Endothelial cell of umbilical vein (primary cell): Measurements from ENCODE around the gene NTRK2. TPM values are rescaled to one million over a fixed set of nuclear protein-coding genes. Genes with fewer than 3 reads are reported as not detected.

ENCODE experiments used
- BruUV-seq: library from RNA; stranded (reverse); fragments of 400-500 nt; replicated peaks from 2 replicates; lab custom pipeline; 2021; lab: Mats Ljungman, UMichigan
- CTCF ChIA-PET: fragments of 300-600, 350-600 bp; sonication (Branson Sonifier 250); formaldehyde crosslinking; loops from one replicate; lab custom pipeline; 2021; ENCODE audit warnings: antibody characterized with exemption, inconsistent platforms; lab: Charles Lee
- POLR2A ChIA-PET: fragments of 300-600, 350-600 bp; sonication (Branson Sonifier 250); formaldehyde crosslinking; loops from one replicate; lab custom pipeline; 2021; ENCODE audit warnings: antibody characterized with exemption, inconsistent platforms; lab: Charles Lee
- DNase-seq: peaks from one replicate; pipeline ENCODE4 v3.0.0-alpha.2; 2011; ENCODE audit warnings: low read depth, low spot score
- FAIRE-seq: peaks from 2 replicates; lab custom pipeline; 2011; peaks lifted over from hg19 to GRCh38; lab: Jason Lieb, UNC
- H2AFZ ChIP-seq: 2 replicates; pipeline ENCODE4 v1.6.0; 2012; ENCODE audit warnings: low read depth, low read length, control low read depth, inconsistent platforms
- H3K27ac ChIP-seq: 2 replicates; pipeline ENCODE4 v1.5.1; 2011; ENCODE audit warnings: low read depth, mild to moderate bottlenecking, control low read depth, low read length, moderate library complexity; ENCODE audit not compliant: insufficient read depth
- H3K27me3 ChIP-seq, 2 experiments: 2 replicates each; pipeline versions ENCODE4 v1.6.0 to v1.6.1; 2011; ENCODE audit warnings: low read length in 2 of 2, mixed read lengths in 1 of 2; ENCODE audit not compliant: control insufficient read depth in 2 of 2, insufficient read depth in 2 of 2
- H3K36me3 ChIP-seq, 2 experiments: 2 replicates in 1 of 2; 3 replicates in 1 of 2; pipeline ENCODE4 v1.5.1; 2011; ENCODE audit warnings: low read length in 2 of 2, mild to moderate bottlenecking in 1 of 2, moderate library complexity in 1 of 2; ENCODE audit not compliant: control insufficient read depth in 2 of 2, insufficient read depth in 2 of 2; ENCODE audit errors: extremely low read depth in 1 of 2
- H3K4me1 ChIP-seq: 3 replicates; pipeline ENCODE4 v1.5.1; 2011; ENCODE audit warnings: mild to moderate bottlenecking, low read length; ENCODE audit not compliant: control insufficient read depth, insufficient read depth; ENCODE audit errors: extremely low read depth
- H3K4me2 ChIP-seq: 2 replicates; pipeline ENCODE4 v1.6.1; 2011; ENCODE audit warnings: low read length, control low read depth, mixed read lengths; ENCODE audit not compliant: insufficient read depth
- H3K4me3 ChIP-seq, 3 experiments: fragments of 200-600 bp in 1 of 3; sonication (generic), shearing (Covaris generic) in 1 of 3; replicated peaks in 1 of 3; 2 replicates each; pipeline ENCODE4 v1.5.1; 2011 to 2016; ENCODE audit warnings: control low read depth in 3 of 3, low read length in 3 of 3, mild to moderate bottlenecking in 2 of 3, inconsistent platforms in 1 of 3, low read depth in 1 of 3, moderate library complexity in 1 of 3; ENCODE audit not compliant: insufficient read depth in 1 of 3
- H3K79me2 ChIP-seq: 2 replicates; pipeline ENCODE4 v1.6.0; 2012; ENCODE audit warnings: low read length, inconsistent platforms; ENCODE audit not compliant: control insufficient read depth, insufficient read depth
- H3K9ac ChIP-seq: replicated peaks from 2 replicates; pipeline ENCODE3; 2011; ENCODE audit warnings: low read length, control low read depth; ENCODE audit not compliant: insufficient read depth; ENCODE audit errors: extremely low read depth
- H3K9me1 ChIP-seq: replicated peaks from 3 replicates; pipeline ENCODE4 v1.6.0; 2011; ENCODE audit warnings: mild to moderate bottlenecking, low read length; ENCODE audit not compliant: control insufficient read depth, insufficient read depth; ENCODE audit errors: extremely low read depth
- H3K9me3 ChIP-seq: replicated peaks from 2 replicates; pipeline ENCODE4 v1.5.1; 2012; ENCODE audit warnings: low read length, inconsistent platforms; ENCODE audit not compliant: control insufficient read depth, insufficient read depth
- H4K20me1 ChIP-seq: replicated peaks from 2 replicates; pipeline ENCODE3; 2011; ENCODE audit warnings: mild to moderate bottlenecking, low read length; ENCODE audit not compliant: control insufficient read depth, insufficient read depth; ENCODE audit errors: extremely low read depth
- CTCF ChIP-seq, 2 donors: IDR thresholded peaks; 1 replicate in 1 of 2; 2 replicates in 1 of 2; pipeline ENCODE4 v1.5.1; 2011; ENCODE audit warnings: low read length in 2 of 2, mild to moderate bottlenecking in 2 of 2, moderate library complexity in 2 of 2, control low read depth in 1 of 2, inconsistent platforms in 1 of 2, low read depth in 1 of 2; ENCODE audit not compliant: insufficient read depth in 1 of 2; ENCODE audit errors: extremely low read depth in 1 of 2
- EZH2 ChIP-seq: IDR thresholded peaks from 2 replicates; pipeline ENCODE4 v1.6.1; 2012; ENCODE audit warnings: borderline replicate concordance, low read depth, mild to moderate bottlenecking, moderate library complexity, low read length, inconsistent platforms; ENCODE audit not compliant: severe bottlenecking
- FOS ChIP-seq: IDR thresholded peaks from 2 replicates; pipeline ENCODE4 v1.6.1; 2011; ENCODE audit warnings: mild to moderate bottlenecking, low read length, moderate library complexity, borderline replicate concordance; ENCODE audit not compliant: insufficient read depth
- GATA2 ChIP-seq: IDR thresholded peaks from 2 replicates; pipeline ENCODE4 v1.7.0; 2011; ENCODE audit warnings: low read depth, mild to moderate bottlenecking, moderate library complexity, mixed read lengths, low read length; ENCODE audit not compliant: insufficient read length, insufficient read depth
- JUN ChIP-seq: IDR thresholded peaks from 2 replicates; pipeline ENCODE4 v1.6.1; 2011; ENCODE audit warnings: borderline replicate concordance, low read depth; ENCODE audit not compliant: insufficient read length, insufficient read depth
- MAX ChIP-seq: IDR thresholded peaks from 2 replicates; pipeline ENCODE4 v1.6.1; 2011; ENCODE audit not compliant: insufficient read depth, insufficient read length
- MYC ChIP-seq: IDR thresholded peaks from one replicate; pipeline ENCODE4 v1.6.1; 2011; ENCODE audit warnings: mild to moderate bottlenecking, low read depth, low read length
- POLR2A ChIP-seq: IDR thresholded peaks from 2 replicates; pipeline ENCODE4 v1.6.1; 2012; ENCODE audit warnings: low read depth, mild to moderate bottlenecking, control low read depth, low read length
- POLR2AphosphoS5 ChIP-seq: IDR thresholded peaks from 2 replicates; pipeline ENCODE4 v1.6.1; 2012; ENCODE audit warnings: low read depth, mild to moderate bottlenecking, control low read depth, low read length, moderate library complexity; ENCODE audit not compliant: insufficient read depth
- dilution Hi-C: fragments of 300-500 bp; cut with MboI; formaldehyde crosslinking; loops from one replicate; pipeline ENCODE4 v1.15.0; 2019; ENCODE audit warnings: low sequenced_read_pairs; ENCODE audit not compliant: extremely low pct_ligation_motif_present
- intact Hi-C: fragments of 100-400 bp; cut with micrococcal nuclease; formaldehyde crosslinking; loops from one replicate; pipeline ENCODE4 v1.10.0; 2022
- polyA plus RNA-seq, 4 experiments: library from polyadenylated mRNA; depleted of rRNA in 3 of 4; stranded (reverse) in 3 of 4; unstranded in 1 of 4; fragments of >200 nt; gene quantifications; 2 replicates each; pipeline versions ENCODE4 v1.2.1 to v1.2.3, GENCODE V29; 2011 to 2012; ENCODE audit warnings: missing spikeins in 1 of 4
- total RNA-seq: library from RNA; stranded (reverse); gene quantifications from 2 replicates; pipeline ENCODE4 v1.2.3, GENCODE V29; 2021

Gene NTRK2
- total and polyA plus RNA-seq, 2 donors (not counting 3 experiments of a cell fraction or from before 2014, with no cell fraction given): 0.01 to 0.13 TPM

GRCh38 chr9:84723426-84723825, 53.9 kb downstream of the NTRK2 start:
- Histone ChIP-seq H3K27me3 (no peaks in the 10 kb centered on the region), H3K36me3 (no peaks in the 10 kb centered on the region), H3K4me3 (no peak overlapping the region), H3K9ac (no peak overlapping the region), H3K9me3 (no peaks in the 10 kb centered on the region), H4K20me1 (no peaks in the 10 kb centered on the region), H3K27ac (no peak overlapping the region), H2AFZ (no peak overlapping the region), H3K4me1 (peaks cover 8% of the 10 kb centered on the region), H3K4me2 (no peak overlapping the region), H3K9me1 (no peaks in the 10 kb centered on the region), H3K79me2 (no peaks in the 10 kb centered on the region)
- no peak for DNase-seq
- TF ChIP-seq FOS (no peak), MYC (no peak), CTCF (IDR thresholded peaks at IDR 0.05; ENCODE audit: extremely low read depth in 1 of 2, insufficient read depth in 1 of 2, low read depth in 1 of 2, low read length in 2 of 2) (no peak), POLR2A (no peak), POLR2AphosphoS5 (no peak), EZH2 (no peak), JUN (no peak), MAX (no peak), GATA2 (no peak)
- intact Hi-C loops (no loop called here), dilution Hi-C loops (no loop called here)
- ChIA-PET POLR2A (no interaction called here), CTCF (interaction anchor here (1.4 kb wide), 1 partner anchor 26 kb away, joined by 4 read pairs; no protein-coding TSS in a partner anchor)
- FAIRE-seq: no peak
- BruUV-seq: no TSS peak
